HL-60/S4 treated with phorbol 12-myristate 13-acetate at 8.2 ng/mL for 4 days and 3 days (cell line): ENCODE data around the gene CDH12.

Experiments used
- in situ Hi-C: fragments of 300-500 bp; cut with MboI; formaldehyde crosslinking; loops from 2 replicates; pipeline ENCODE4 v1.15.0; 2022; ENCODE audit warnings: low sequenced_read_pairs

Gene CDH12

GRCh38 chr5:21783074-21783679 lies 1070.0 kb downstream of the CDH12 start:
- in situ Hi-C loops, result no loop called here

- in situ Hi-C loops, result no loop called here
These were observed 1076.7 kb downstream of the CDH12 start for GRCh38 chr5:21776466-21776865.

- in situ Hi-C loops, result no loop called here
These were observed 1078.3 kb downstream of the CDH12 start for GRCh38 chr5:21774801-21775200.

- in situ Hi-C loops, result no loop called here
These were observed 1078.9 kb downstream of the CDH12 start for GRCh38 chr5:21774281-21774680.

GRCh38 chr5:21773456-21773855 lies 1079.7 kb downstream of the CDH12 start:
- in situ Hi-C loops, result no loop called here

GRCh38 chr5:21765406-21765805 lies 1087.7 kb downstream of the CDH12 start:
- in situ Hi-C loops, result no loop called here

- in situ Hi-C loops, result no loop called here
These were observed 1114.0 kb downstream of the CDH12 start for GRCh38 chr5:21739096-21739495.

- in situ Hi-C loops, result no loop called here
These were observed 1129.6 kb downstream of the CDH12 start for GRCh38 chr5:21723500-21723899.

GRCh38 chr5:21711866-21712758 lies 1141.0 kb downstream of the CDH12 start:
- in situ Hi-C loops, result no loop called here

- in situ Hi-C loops, result no loop called here
These were observed 1143.4 kb downstream of the CDH12 start for GRCh38 chr5:21709770-21710169.

- in situ Hi-C loops, result no loop called here
These were observed 1148.0 kb downstream of the CDH12 start for GRCh38 chr5:21704974-21705668.

- in situ Hi-C loops, result no loop called here
These were observed 1151.8 kb downstream of the CDH12 start for GRCh38 chr5:21701317-21701716.
